HG03520 (cell line): Measurements from ENCODE around the gene FKBP3.
"Not testable (repeated sequence)": the region's sequence is repeated elsewhere in the genome, so short reads cannot be mapped to it uniquely, and the experiment has no call there.

Source experiments
- ATAC-seq: cut with Tn5 transposase; IDR thresholded peaks from one replicate; pipeline ENCODE4 v1.9.1; 2021; ENCODE audit warnings: mild to moderate bottlenecking, moderate library complexity; ENCODE audit not compliant: unreplicated experiment

Gene FKBP3

GRCh38 chr14:45134051-45134958 is at the start of gene FKBP3:
TSS of gene FKBP3 (minus strand) at chr14:45134481. CDS start at chr14:45134456, 25 bp downstream.
- peak; percentile 92 for ATAC-seq

GRCh38 chr14:45181806-45182205 is 47.5 kb upstream of the FKBP3 start:
- ATAC-seq = no peak

- no peak for ATAC-seq
Observed at GRCh38 chr14:45181329-45181728, 47.0 kb upstream of the FKBP3 start.

- ATAC-seq = no peak
Observed at GRCh38 chr14:45177076-45177475, 42.8 kb upstream of the FKBP3 start.

- no peak for ATAC-seq
Observed at GRCh38 chr14:45169906-45170305, 35.6 kb upstream of the FKBP3 start.

- ATAC-seq = no peak
Observed at GRCh38 chr14:45156067-45156466, 21.8 kb upstream of the FKBP3 start.

GRCh38 chr14:45150386-45150890 is 16.2 kb upstream of the FKBP3 start:
- ATAC-seq = no peak

- ATAC-seq = no peak
Observed at GRCh38 chr14:45149602-45150001, 15.3 kb upstream of the FKBP3 start.

- ATAC-seq = no peak
Observed at GRCh38 chr14:45145214-45145613, 10.9 kb upstream of the FKBP3 start.

- no peak for ATAC-seq
Observed at GRCh38 chr14:45144658-45145057, 10.4 kb upstream of the FKBP3 start.

- ATAC-seq = not testable (repeated sequence)
Observed at GRCh38 chr14:45142083-45142482, 7.8 kb upstream of the FKBP3 start.

- no peak for ATAC-seq
Observed at GRCh38 chr14:45140661-45141187, 6.4 kb upstream of the FKBP3 start.

GRCh38 chr14:45136399-45136798 is 2.1 kb upstream of the FKBP3 start:
- ATAC-seq = no peak

- ATAC-seq = peak; percentile 34
Observed at GRCh38 chr14:45135659-45136395, 1.5 kb upstream of the FKBP3 start, which contains the start of gene FANCM. TSS of gene FANCM (plus strand) at chr14:45135930. CDS start at chr14:45136032, 102 bp downstream.

- ATAC-seq = no peak
Observed at GRCh38 chr14:45135156-45135555, 875 bp upstream of the FKBP3 start.

GRCh38 chr14:45133683-45134050 is 614 bp downstream of the FKBP3 start:
- ATAC-seq = no peak

- no peak for ATAC-seq
Observed at GRCh38 chr14:45128963-45129629, 5.2 kb downstream of the FKBP3 start.

GRCh38 chr14:45125754-45126153 is 8.5 kb downstream of the FKBP3 start:
- no peak for ATAC-seq

GRCh38 chr14:45123271-45123670 is 11.0 kb downstream of the FKBP3 start:
- no peak for ATAC-seq

GRCh38 chr14:45120096-45120495 is 14.2 kb downstream of the FKBP3 start:
- ATAC-seq = no peak

GRCh38 chr14:45118594-45118993 is 15.7 kb downstream of the FKBP3 start:
- ATAC-seq = no peak
